IPS-NIHi7 (cell line): ENCODE results near the gene UBALD2.
"Not testable (repeated sequence)": the region's sequence is repeated elsewhere in the genome, so short reads cannot be mapped to it uniquely, and the experiment has no call there.

Experiments
- DNase-seq: peaks from one replicate; pipeline ENCODE4 v3.0.0; 2012; ENCODE audit warnings: mixed read lengths; ENCODE audit errors: extremely low spot score

Gene UBALD2

GRCh38 chr17:76244721-76245120 is 20.4 kb upstream of the UBALD2 start:
- DNase-seq, result not testable (repeated sequence)

GRCh38 chr17:76246080-76247066 is 18.8 kb upstream of the UBALD2 start:
- DNase-seq, result no peak

GRCh38 chr17:76247304-76247703 is 17.8 kb upstream of the UBALD2 start:
- no peak for DNase-seq

- no peak for DNase-seq
These were observed 16.9 kb upstream of the UBALD2 start for GRCh38 chr17:76248013-76248782.

GRCh38 chr17:76250141-76250540 is 15.0 kb upstream of the UBALD2 start:
- no peak for DNase-seq

GRCh38 chr17:76251478-76252039 is 13.6 kb upstream of the UBALD2 start:
- no peak for DNase-seq

GRCh38 chr17:76252040-76252954 is 12.9 kb upstream of the UBALD2 start:
- DNase-seq, result no peak

- not testable (repeated sequence) for DNase-seq
These were observed 12.0 kb upstream of the UBALD2 start for GRCh38 chr17:76252967-76253766.

GRCh38 chr17:76253841-76254240 is 11.3 kb upstream of the UBALD2 start:
- no peak for DNase-seq

GRCh38 chr17:76254275-76254674 is 10.9 kb upstream of the UBALD2 start:
- no peak for DNase-seq

GRCh38 chr17:76255801-76256429 is 9.2 kb upstream of the UBALD2 start:
- DNase-seq, result no peak

GRCh38 chr17:76256430-76257050 is 8.6 kb upstream of the UBALD2 start:
- DNase-seq, result not testable (repeated sequence)

- no peak for DNase-seq
These were observed 4.9 kb upstream of the UBALD2 start for GRCh38 chr17:76260220-76260619.

GRCh38 chr17:76260669-76261068 is 4.5 kb upstream of the UBALD2 start:
- no peak for DNase-seq

- DNase-seq, result no peak
These were observed 3.5 kb upstream of the UBALD2 start for GRCh38 chr17:76261421-76262215.

- no peak for DNase-seq
These were observed 2.3 kb upstream of the UBALD2 start for GRCh38 chr17:76262732-76263344.

GRCh38 chr17:76263896-76264295 is 1.3 kb upstream of the UBALD2 start:
- no peak for DNase-seq

- no peak for DNase-seq
These were observed 758 bp upstream of the UBALD2 start for GRCh38 chr17:76264425-76264754.
